Right atrium auricular region (tissue), 2 donors: ENCODE data around the gene ADM. TPM values are rescaled to one million over a fixed set of nuclear protein-coding genes. Genes with fewer than 3 reads are reported as not detected.

Source experiments
- DNase-seq: peaks from one replicate; pipeline ENCODE4 v3.0.0-alpha.2; 2019; ENCODE audit warnings: low spot score
- H3K27ac ChIP-seq, 2 donors: fragments of 200-600 bp; sonication (generic); 1 replicate in 1 of 2; 2 replicates in 1 of 2; pipeline ENCODE4 v1.5.1; 2016 to 2019
- H3K27me3 ChIP-seq, 2 donors: fragments of 200-600 bp; sonication (generic); one replicate each; pipeline versions ENCODE4 v1.5.1 to v1.6.0; 2017 to 2019
- H3K36me3 ChIP-seq: fragments of 200-600 bp; sonication (generic); one replicate; pipeline ENCODE4 v1.5.1; 2016
- H3K4me1 ChIP-seq, 2 donors: fragments of 200-600 bp; sonication (generic); one replicate each; pipeline versions ENCODE4 v1.5.1 to v1.6.0; 2017 to 2019
- H3K4me3 ChIP-seq, 2 donors: fragments of 200-600 bp; sonication (generic); 1 replicate in 1 of 2; 2 replicates in 1 of 2; pipeline ENCODE4 v1.5.1; 2017 to 2019; ENCODE audit warnings: mild to moderate bottlenecking in 1 of 2, moderate library complexity in 1 of 2
- H3K9me3 ChIP-seq, 2 donors: fragments of 200-600 bp; sonication (generic); one replicate each; pipeline ENCODE4 v1.5.1; 2019
- CTCF ChIP-seq, 2 donors: fragments of 200-600 bp; sonication (generic); IDR thresholded peaks; one replicate each; pipeline ENCODE4 v1.5.1; 2019; ENCODE audit warnings: antibody characterized with exemption in 2 of 2
- total RNA-seq, 2 donors: library from RNA; depleted of rRNA; stranded (reverse); fragments of >200 nt; gene quantifications; one replicate each; pipeline ENCODE4 v1.1.0, GENCODE V29; 2016

The ADM gene
- total RNA-seq, 2 donors from 2014 or later, result 31.2 to 217 TPM

GRCh38 chr11:10322401-10322800 lies 17.5 kb downstream of the ADM start:
- Histone ChIP-seq H3K36me3 (no peaks in the 10 kb centered on the region), H3K9me3 (no peaks in the 10 kb centered on the region), H3K27ac (peak overlapping the region; percentile 5 to 61), H3K4me3 (no peak overlapping the region), H3K4me1 (peaks cover under 1 to 39% of the 10 kb centered on the region in 2 donors), H3K27me3 (no peaks in the 10 kb centered on the region)
- no peak for DNase-seq
- TF ChIP-seq CTCF (IDR thresholded peaks at IDR 0.05), result no peak

DNA sequence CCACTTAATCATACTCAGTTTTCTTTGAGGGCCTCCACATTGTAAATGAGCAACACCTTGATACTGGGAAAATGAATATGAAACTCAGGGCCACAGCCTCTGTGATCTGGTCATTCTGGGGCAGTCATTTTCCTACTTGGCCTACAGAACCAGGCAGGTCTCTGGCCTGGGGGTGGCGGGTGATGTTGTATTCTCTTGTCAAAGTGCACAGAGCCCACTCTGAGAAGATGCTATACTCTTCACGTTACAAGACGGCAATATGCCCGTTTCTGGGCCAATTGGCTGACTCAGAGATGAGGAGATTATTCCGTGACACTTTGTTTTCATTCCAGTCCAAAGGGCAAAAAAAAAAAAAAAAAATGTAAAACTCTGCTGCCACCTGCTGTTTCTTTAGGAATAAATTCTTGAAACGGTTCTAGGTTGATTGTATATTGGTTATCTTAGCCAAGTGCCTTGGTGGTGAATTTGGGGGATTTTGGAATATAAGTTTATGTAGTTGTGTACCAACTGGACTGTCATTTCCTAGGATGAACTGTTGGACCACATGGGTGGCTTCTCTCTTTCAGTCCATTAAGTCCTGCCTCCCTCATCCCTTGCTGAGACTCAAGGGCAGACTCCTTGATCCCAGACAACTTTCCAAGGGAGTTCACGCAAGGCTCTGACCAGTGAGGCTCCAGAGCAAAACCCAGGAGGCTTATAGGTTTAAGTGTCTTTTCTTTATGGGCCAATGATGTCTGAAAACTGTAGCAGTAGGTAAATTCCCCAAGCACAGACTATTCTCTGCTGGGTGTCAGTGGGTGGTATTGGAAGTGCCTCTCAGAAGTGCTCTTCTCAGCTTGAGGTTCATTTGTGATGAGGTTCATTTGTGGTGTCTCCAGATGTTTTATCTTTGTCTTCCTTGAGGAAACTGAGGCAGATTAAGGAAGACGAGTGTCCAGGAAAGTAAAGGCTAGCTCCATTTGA lies 18.2 kb downstream of the ADM start:
- Histone ChIP-seq H3K36me3 (no peaks in the 10 kb centered on the region), H3K9me3 (no peaks in the 10 kb centered on the region), H3K27me3 (no peaks in the 10 kb centered on the region), H3K27ac (peak overlapping the region; percentile 5 to 61), H3K4me1 (peaks cover 0 to 44% of the 10 kb centered on the region in 2 donors), H3K4me3 (no peak overlapping the region)
- peak; percentile 79 for DNase-seq
- peak in 1 of 2 donors; percentile 69 for TF ChIP-seq CTCF (IDR thresholded peaks at IDR 0.05)

- no peak for DNase-seq
- peaks cover 0 to 44% of the 10 kb centered on the region in 2 donors for H3K4me1 ChIP-seq
- H3K27ac ChIP-seq, result no peak overlapping the region
- H3K27me3 ChIP-seq, result no peaks in the 10 kb centered on the region
- H3K36me3 ChIP-seq, result no peaks in the 10 kb centered on the region
- H3K4me3 ChIP-seq, result no peak overlapping the region
- no peak for TF ChIP-seq CTCF (IDR thresholded peaks at IDR 0.05)
- H3K9me3 ChIP-seq, result no peaks in the 10 kb centered on the region
Measured at GRCh38 chr11:10323793-10324170, 18.9 kb downstream of the ADM start.

- peaks cover 0 to 49% of the 10 kb centered on the region in 2 donors for H3K4me1 ChIP-seq
- no peaks in the 10 kb centered on the region for H3K9me3 ChIP-seq
- DNase-seq, result no peak
- no peaks in the 10 kb centered on the region for H3K36me3 ChIP-seq
- H3K27me3 ChIP-seq, result no peaks in the 10 kb centered on the region
- TF ChIP-seq CTCF (IDR thresholded peaks at IDR 0.05), result no peak
- no peak overlapping the region for H3K27ac ChIP-seq
- no peak overlapping the region for H3K4me3 ChIP-seq
Measured at GRCh38 chr11:10324474-10324873, 19.6 kb downstream of the ADM start.

DNA sequence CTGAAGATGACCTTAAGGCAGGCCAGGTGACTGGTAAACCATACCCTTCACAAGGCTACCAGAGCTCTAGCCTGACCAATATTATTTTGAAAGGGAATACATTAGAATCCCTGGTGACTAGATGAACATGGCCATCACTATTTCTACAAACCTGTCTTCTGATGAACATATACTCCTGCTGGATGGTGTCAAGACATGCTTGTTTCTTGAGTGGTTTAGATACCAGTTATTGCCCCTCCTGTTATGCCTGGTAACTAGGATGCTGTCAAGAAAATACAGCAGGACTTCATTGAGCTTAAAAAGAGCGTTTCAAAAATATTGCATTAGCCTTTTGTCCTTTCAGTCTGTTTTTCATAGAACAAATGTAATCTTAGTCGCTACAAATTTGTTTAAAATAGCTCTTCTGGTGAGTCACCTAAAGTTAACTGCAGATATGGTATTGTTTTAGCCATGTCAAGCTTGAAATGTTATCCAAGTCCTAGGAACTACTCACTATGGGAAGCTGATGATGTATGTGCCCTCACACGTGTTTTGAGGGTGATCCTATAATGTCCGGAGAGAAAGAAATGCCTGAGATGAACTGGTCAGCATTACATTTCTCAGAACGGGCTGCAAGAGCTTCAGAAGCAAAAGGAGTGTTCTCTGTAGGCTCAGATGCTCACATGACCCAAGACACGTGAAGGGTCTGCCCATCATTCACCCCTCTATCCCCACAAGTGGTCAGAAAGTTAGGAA lies 20.6 kb downstream of the ADM start:
- no peaks in the 10 kb centered on the region for H3K27me3 ChIP-seq
- DNase-seq, result no peak
- no peaks in the 10 kb centered on the region for H3K9me3 ChIP-seq
- H3K36me3 ChIP-seq, result no peaks in the 10 kb centered on the region
- H3K4me3 ChIP-seq, result no peak overlapping the region
- H3K27ac ChIP-seq, result peak overlapping the region in 1 of 2 donors; percentile 12
- TF ChIP-seq CTCF (IDR thresholded peaks at IDR 0.05), result no peak
- H3K4me1 ChIP-seq, result peaks cover 0 to 49% of the 10 kb centered on the region in 2 donors
